HEK293 (cell line): ENCODE data around the gene THAP7.

Experiments
- CTCF ChIA-PET: fragments of 350-600 bp; formaldehyde crosslinking; extraction: SDS; loops from one replicate; lab custom pipeline; 2021; ENCODE audit warnings: antibody characterized with exemption; lab: Yijun Ruan, JAX
- POLR2A ChIA-PET: fragments of 300-600 bp; formaldehyde crosslinking; extraction: SDS; loops from one replicate; lab custom pipeline; 2020; ENCODE audit warnings: antibody characterized with exemption, inconsistent platforms; lab: Yijun Ruan, JAX
- H3K27ac ChIP-seq: fragments of 200-500 bp; sonication (Bioruptor generic); 2 replicates; pipeline ENCODE4 v1.5.1; 2014; ENCODE audit warnings: low read depth, low read length, control low read depth, inconsistent platforms; ENCODE audit errors: extremely low read depth
- H3K36me3 ChIP-seq, 2 experiments: fragments of 200-500 bp in 1 of 2; sonication (Bioruptor generic) in 1 of 2; 1 replicate in 1 of 2; 2 replicates in 1 of 2; pipeline ENCODE4 v1.5.1; 2014 to 2017; ENCODE audit warnings: inconsistent platforms in 2 of 2, low read length in 2 of 2; ENCODE audit not compliant: control insufficient read depth in 2 of 2, insufficient read depth in 1 of 2
- H3K4me1 ChIP-seq: fragments of 200-500 bp; sonication (Bioruptor generic); 2 replicates; pipeline ENCODE4 v1.5.1; 2014; ENCODE audit warnings: mild to moderate bottlenecking, low read length, inconsistent platforms; ENCODE audit not compliant: control insufficient read depth, insufficient read depth
- H3K4me3 ChIP-seq: 2 replicates; pipeline ENCODE4 v1.5.1; 2011; ENCODE audit warnings: low read depth, mild to moderate bottlenecking, control low read depth, low read length, moderate library complexity
- H3K9me3 ChIP-seq: fragments of 200-500 bp; sonication (Bioruptor generic); 2 replicates; pipeline ENCODE4 v1.5.1; 2014; ENCODE audit warnings: low read depth, low read length, inconsistent platforms; ENCODE audit not compliant: control insufficient read depth, insufficient read depth
- GLIS1 ChIP-seq: fragments of 450-650 bp; formaldehyde crosslinking; IDR thresholded peaks from 2 replicates; pipeline ENCODE4 v1.5.1; 2016; ENCODE audit warnings: missing biosample characterization, missing genetic modification characterization
- GLIS2 ChIP-seq: fragments of 450-650 bp; formaldehyde crosslinking; IDR thresholded peaks from 2 replicates; pipeline ENCODE4 v1.5.1; 2016; ENCODE audit warnings: missing biosample characterization, missing genetic modification characterization
- PRDM2 ChIP-seq: fragments of 450-650 bp; formaldehyde crosslinking; IDR thresholded peaks from 2 replicates; pipeline ENCODE4 v1.5.1; 2016; ENCODE audit warnings: missing biosample characterization, missing genetic modification characterization, borderline replicate concordance
- ZBTB1 ChIP-seq: fragments of 450-650 bp; formaldehyde crosslinking; IDR thresholded peaks from 2 replicates; pipeline ENCODE4 v1.5.1; 2016; ENCODE audit warnings: missing biosample characterization, missing genetic modification characterization
- ZIC2 ChIP-seq: fragments of 450-650 bp; formaldehyde crosslinking; IDR thresholded peaks from 2 replicates; pipeline ENCODE4 v1.5.1; 2016; ENCODE audit warnings: missing biosample characterization, missing genetic modification characterization
- TF ChIP-seq, protein P1 (sequence below): fragments of 450-650 bp; formaldehyde crosslinking; IDR thresholded peaks from 2 replicates; pipeline ENCODE4 v1.5.1; 2016; ENCODE audit warnings: missing biosample characterization, missing genetic modification characterization
- TF ChIP-seq, protein P2 (sequence below): fragments of 450-650 bp; formaldehyde crosslinking; IDR thresholded peaks from 2 replicates; pipeline ENCODE4 v1.5.1; 2016; ENCODE audit warnings: missing biosample characterization, missing genetic modification characterization
- TF ChIP-seq, protein P3 (sequence below): fragments of 450-650 bp; formaldehyde crosslinking; IDR thresholded peaks from 2 replicates; pipeline ENCODE4 v1.5.1; 2016; ENCODE audit warnings: missing biosample characterization, missing genetic modification characterization
- TF ChIP-seq, protein P4 (sequence below): fragments of 450-650 bp; formaldehyde crosslinking; IDR thresholded peaks from 2 replicates; pipeline ENCODE4 v1.5.1; 2017; ENCODE audit warnings: missing biosample characterization, missing genetic modification characterization

The THAP7 gene

GRCh38 chr22:20981787-20982562, 19.9 kb downstream of the THAP7 start, which contains the start of gene LZTR1 (continued):
- TF ChIP-seq, protein P1, sequence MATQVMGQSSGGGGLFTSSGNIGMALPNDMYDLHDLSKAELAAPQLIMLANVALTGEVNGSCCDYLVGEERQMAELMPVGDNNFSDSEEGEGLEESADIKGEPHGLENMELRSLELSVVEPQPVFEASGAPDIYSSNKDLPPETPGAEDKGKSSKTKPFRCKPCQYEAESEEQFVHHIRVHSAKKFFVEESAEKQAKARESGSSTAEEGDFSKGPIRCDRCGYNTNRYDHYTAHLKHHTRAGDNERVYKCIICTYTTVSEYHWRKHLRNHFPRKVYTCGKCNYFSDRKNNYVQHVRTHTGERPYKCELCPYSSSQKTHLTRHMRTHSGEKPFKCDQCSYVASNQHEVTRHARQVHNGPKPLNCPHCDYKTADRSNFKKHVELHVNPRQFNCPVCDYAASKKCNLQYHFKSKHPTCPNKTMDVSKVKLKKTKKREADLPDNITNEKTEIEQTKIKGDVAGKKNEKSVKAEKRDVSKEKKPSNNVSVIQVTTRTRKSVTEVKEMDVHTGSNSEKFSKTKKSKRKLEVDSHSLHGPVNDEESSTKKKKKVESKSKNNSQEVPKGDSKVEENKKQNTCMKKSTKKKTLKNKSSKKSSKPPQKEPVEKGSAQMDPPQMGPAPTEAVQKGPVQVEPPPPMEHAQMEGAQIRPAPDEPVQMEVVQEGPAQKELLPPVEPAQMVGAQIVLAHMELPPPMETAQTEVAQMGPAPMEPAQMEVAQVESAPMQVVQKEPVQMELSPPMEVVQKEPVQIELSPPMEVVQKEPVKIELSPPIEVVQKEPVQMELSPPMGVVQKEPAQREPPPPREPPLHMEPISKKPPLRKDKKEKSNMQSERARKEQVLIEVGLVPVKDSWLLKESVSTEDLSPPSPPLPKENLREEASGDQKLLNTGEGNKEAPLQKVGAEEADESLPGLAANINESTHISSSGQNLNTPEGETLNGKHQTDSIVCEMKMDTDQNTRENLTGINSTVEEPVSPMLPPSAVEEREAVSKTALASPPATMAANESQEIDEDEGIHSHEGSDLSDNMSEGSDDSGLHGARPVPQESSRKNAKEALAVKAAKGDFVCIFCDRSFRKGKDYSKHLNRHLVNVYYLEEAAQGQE = no peak

DNA sequence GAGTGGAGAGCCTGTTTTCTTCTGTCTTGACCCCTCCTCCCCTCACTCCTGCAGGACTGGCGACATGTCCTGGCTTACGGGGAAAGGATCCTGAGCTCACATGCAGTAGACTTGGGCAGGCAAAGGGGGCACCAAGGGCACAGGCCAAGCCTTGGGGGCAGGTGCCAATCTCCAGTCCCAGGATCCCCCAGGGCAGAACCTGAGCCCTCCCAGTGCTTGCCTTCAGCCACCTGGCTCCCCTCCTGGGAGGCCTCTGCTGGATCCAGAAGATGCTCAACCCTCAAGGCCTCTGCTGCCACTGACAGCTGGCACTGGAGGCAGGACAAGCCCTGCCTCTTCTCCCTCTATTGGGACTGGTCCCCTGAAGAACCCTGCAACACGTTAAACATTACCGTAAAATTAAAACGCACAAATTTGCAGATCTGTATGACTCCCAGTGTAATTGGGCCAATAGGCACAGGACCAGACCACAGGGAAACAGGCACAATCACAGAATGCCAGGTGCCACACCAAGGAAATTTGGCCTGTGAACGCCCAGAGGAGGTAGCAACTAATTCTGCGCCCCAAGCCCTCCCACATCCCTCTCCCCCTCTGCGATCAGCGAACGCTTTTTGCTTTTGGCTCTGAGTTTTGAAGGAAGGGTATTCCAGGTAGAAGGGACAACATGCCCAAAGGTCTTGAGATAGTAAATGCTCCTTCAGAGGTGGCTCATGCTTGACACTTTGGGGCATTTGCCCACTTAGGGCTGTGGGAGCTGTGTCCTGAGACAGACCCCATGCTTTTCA, 20.8 kb downstream of the THAP7 start:
- Histone ChIP-seq H3K4me3 (peak overlapping the region; percentile 78), H3K27ac (peak overlapping the region; percentile 62), H3K9me3 (no peaks in the 10 kb centered on the region), H3K36me3 (peaks cover under 1 to 25% of the 10 kb centered on the region in 2 experiments; a peak in 2 of 3 replicates), H3K4me1 (no peaks in the 10 kb centered on the region)
- TF ChIP-seq GLIS2 (tag by site-specific recombination) (peak; percentile 25; the same call in 1 of the 2 replicates), GLIS1 (tag by site-specific recombination) (peak; percentile 48)
- TF ChIP-seq, protein P2, sequence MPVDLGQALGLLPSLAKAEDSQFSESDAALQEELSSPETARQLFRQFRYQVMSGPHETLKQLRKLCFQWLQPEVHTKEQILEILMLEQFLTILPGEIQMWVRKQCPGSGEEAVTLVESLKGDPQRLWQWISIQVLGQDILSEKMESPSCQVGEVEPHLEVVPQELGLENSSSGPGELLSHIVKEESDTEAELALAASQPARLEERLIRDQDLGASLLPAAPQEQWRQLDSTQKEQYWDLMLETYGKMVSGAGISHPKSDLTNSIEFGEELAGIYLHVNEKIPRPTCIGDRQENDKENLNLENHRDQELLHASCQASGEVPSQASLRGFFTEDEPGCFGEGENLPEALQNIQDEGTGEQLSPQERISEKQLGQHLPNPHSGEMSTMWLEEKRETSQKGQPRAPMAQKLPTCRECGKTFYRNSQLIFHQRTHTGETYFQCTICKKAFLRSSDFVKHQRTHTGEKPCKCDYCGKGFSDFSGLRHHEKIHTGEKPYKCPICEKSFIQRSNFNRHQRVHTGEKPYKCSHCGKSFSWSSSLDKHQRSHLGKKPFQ = no peak
- TF ChIP-seq, protein P3, sequence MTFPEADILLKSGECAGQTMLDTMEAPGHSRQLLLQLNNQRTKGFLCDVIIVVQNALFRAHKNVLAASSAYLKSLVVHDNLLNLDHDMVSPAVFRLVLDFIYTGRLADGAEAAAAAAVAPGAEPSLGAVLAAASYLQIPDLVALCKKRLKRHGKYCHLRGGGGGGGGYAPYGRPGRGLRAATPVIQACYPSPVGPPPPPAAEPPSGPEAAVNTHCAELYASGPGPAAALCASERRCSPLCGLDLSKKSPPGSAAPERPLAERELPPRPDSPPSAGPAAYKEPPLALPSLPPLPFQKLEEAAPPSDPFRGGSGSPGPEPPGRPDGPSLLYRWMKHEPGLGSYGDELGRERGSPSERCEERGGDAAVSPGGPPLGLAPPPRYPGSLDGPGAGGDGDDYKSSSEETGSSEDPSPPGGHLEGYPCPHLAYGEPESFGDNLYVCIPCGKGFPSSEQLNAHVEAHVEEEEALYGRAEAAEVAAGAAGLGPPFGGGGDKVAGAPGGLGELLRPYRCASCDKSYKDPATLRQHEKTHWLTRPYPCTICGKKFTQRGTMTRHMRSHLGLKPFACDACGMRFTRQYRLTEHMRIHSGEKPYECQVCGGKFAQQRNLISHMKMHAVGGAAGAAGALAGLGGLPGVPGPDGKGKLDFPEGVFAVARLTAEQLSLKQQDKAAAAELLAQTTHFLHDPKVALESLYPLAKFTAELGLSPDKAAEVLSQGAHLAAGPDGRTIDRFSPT (tag by site-specific recombination) = peak; percentile 53
- POLR2A ChIA-PET = interaction anchor here (0.7 to 3.7 kb wide), 8 partner anchors 9 to 95 kb away, joined by 3 to 80 read pairs (median 20); partner anchors contain the start of gene THAP7
- CTCF ChIA-PET = interaction anchor here (0.6 to 3.2 kb wide), 6 partner anchors 10 to 190 kb away, joined by 3 to 14 read pairs (median 6); partner anchors contain the start of gene AIFM3

- Histone ChIP-seq H3K4me3 (no peak overlapping the region), H3K4me1 (no peaks in the 10 kb centered on the region), H3K27ac (no peak overlapping the region), H3K36me3 (peaks cover 0 to 19% of the 10 kb centered on the region in 2 experiments; a peak in 1 of 3 replicates), H3K9me3 (no peaks in the 10 kb centered on the region)
- CTCF ChIA-PET = interaction anchor here (0.6 to 3.2 kb wide), 2 partner anchors 19 to 70 kb away, joined by 5 to 14 read pairs; no protein-coding TSS in a partner anchor
- TF ChIP-seq PRDM2 (tag by site-specific recombination) (no peak), ZIC2 (peak; percentile 67), ZBTB1 (tag by site-specific recombination) (no peak)
- TF ChIP-seq, protein P4, sequence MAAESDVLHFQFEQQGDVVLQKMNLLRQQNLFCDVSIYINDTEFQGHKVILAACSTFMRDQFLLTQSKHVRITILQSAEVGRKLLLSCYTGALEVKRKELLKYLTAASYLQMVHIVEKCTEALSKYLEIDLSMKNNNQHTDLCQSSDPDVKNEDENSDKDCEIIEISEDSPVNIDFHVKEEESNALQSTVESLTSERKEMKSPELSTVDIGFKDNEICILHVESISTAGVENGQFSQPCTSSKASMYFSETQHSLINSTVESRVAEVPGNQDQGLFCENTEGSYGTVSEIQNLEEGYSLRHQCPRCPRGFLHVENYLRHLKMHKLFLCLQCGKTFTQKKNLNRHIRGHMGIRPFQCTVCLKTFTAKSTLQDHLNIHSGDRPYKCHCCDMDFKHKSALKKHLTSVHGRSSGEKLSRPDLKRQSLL = no peak
- POLR2A ChIA-PET = interaction anchor here (0.7 to 3.7 kb wide), 2 partner anchors 20 to 30 kb away, joined by 3 to 80 read pairs; partner anchors contain the start of gene THAP7
Observed at GRCh38 chr22:20980523-20980922, 21.4 kb downstream of the THAP7 start.
